T1000 (cell line): Measurements from ENCODE around the gene MAN1A2.
"Not testable (repeated sequence)": the region's sequence is repeated elsewhere in the genome, so short reads cannot be mapped to it uniquely, and the experiment has no call there.

Source experiments
- DNase-seq: peaks from one replicate; lab custom pipeline; 2025; ENCODE audit warnings: mixed read lengths; lab: John Stamatoyannopoulos, UW

MAN1A2 gene

DNA sequence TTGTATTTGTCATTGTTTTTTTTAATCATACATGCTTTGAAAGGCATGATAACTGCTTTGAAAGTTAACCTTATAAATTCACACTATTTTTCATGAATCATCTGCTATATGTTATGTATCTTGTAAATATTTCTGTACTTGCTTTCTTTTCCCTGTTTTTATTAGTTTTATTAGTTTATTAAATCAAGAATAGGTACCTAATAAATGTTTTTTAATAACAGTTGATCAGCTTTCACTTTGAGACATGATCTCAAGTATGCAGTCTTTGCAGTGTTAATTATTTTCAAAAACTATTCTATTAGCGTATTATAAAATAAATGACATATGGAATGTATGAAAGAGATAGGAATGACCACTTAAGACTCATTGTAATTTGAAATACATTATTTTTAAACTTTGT is 127.8 kb downstream of the MAN1A2 start:
- no peak for DNase-seq

DNA sequence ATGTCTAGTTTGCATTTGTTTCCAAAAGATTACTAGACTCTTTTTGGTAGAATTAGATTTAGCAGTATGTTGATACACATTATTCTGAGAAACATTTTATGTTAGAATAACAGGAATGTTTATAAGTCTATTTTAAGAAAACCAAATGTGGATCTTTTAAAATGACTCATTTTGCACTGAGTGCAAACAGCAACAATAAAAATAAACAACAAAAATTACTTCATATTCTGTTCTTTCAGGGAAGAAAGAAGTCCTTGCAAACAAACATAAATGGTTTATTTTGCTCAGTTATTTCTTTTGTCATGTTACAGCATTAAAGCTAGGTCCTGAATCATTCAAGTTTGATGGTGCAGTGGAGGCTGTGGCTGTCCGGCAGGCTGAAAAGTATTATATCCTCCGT is 131.8 kb downstream of the MAN1A2 start:
- no peak for DNase-seq

DNA sequence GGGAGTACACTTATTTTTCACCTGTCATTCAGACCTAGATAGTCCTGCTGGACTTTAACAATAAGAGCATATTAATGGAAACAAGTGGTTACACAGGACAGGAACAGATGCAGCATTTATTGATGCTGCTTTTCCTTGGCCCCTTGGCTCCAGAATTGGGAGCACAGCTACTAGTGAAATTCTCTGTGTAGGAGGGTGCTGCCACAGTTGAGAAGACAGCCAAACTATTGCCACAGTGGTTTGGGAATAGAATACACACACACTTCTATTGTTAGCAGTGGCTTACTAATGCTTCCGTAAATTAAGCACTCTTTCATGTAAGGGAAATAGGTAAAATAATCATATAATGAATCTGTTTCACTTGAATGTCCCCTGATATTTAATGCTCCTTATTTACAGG is 133.3 kb downstream of the MAN1A2 start:
- DNase-seq = no peak

DNA sequence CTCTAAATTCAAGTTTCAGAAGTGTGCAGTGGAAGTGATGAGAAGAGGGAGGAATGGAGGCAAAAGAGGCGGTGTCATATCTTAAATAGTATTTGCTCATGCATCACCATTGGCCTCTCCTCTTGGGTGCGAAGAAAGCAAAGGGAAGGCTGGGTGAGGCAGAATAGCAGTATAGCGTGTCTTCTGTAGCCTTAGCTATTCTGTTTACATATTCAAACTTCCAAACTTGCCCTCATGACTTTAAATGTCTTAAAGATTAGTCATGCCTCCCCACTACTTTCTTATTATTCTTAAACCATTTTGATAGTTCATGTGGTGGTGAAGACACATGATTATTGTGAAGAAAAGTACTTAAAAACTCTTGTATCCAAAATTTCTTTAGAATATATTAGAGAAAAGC is 134.0 kb downstream of the MAN1A2 start:
- no peak for DNase-seq

DNA sequence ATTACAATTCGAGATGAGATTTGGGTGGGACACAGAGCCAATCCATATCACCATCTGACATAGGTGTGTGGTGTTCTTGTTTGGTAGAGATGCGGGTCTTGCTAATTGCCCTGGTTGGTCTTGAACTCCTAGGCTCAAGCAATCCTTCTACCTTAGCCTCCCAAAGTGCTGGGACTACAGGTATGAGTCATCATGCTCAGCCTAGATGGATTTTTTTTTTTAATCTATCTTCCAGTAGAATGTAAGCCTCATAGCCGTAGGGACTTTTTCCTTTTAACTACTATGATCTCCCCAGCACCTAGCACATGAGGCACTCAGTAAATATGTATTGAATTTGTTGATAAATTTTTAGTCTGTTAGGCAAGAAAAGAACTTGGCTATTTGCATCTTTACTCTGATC is 144.0 kb downstream of the MAN1A2 start:
- DNase-seq = no peak

DNA sequence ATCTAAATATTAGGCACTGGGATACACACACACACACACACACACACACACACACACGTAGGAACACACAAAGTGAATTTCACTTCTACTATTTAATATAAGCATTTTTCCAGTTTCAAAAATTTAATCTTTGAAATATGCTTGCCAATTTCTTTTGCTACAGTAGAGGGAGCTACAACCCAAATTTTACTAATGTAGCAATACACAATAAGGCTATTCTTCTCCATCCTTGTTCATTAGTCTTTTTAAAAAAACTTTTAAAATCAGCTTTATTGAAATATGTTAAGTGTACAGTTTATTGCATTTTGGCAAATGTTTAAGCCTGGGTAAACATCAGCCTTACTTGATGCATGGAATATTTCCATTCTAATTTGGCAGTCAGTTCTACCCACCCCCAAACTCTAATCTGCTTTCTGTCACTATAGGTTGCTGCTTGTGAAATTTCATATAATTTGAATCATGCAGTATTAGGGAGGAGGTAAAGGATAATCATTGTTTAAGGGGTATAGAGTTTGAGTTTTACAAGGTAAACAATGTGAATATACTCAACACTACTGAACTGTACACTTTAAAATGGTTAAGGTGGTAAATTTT is 145.6 kb downstream of the MAN1A2 start:
- no peak for DNase-seq

DNA sequence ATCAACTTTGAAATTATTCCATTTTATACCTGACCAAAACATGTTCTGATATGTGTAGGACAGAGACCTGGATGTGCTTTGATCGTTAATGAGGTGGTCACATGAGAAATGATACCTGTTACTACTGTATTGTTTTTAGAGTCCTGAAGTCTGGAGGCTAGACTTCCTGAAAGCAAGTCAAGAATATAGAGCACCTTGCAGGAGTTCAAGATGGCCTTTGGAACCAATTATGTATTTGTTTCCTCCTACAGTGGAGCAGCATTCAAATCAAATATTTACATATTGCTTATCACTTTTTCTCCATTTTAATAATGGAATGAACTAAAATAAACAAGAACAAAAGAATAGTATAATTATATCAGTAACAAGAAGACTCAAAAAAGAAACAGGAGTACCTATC is 155.9 kb downstream of the MAN1A2 start:
- DNase-seq = no peak

DNA sequence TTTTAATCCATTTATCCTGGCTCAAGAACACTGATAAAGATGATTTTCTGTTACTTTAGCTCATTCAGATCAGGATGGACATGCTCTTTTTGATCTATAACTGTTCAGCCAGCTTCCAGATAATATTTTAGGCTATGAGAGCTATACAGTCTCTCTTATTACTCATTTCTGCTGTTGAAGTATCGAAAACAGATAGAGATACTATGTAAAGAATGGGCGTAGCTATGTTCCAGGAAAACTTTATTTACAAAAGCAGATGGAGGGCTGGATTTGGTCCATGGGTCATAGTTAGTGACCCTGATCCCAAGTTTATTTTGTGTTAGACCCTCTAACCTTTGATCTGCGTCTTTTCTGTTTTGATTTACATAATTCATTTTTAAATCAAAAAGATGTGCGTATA is 159.8 kb downstream of the MAN1A2 start:
- no peak for DNase-seq

DNA sequence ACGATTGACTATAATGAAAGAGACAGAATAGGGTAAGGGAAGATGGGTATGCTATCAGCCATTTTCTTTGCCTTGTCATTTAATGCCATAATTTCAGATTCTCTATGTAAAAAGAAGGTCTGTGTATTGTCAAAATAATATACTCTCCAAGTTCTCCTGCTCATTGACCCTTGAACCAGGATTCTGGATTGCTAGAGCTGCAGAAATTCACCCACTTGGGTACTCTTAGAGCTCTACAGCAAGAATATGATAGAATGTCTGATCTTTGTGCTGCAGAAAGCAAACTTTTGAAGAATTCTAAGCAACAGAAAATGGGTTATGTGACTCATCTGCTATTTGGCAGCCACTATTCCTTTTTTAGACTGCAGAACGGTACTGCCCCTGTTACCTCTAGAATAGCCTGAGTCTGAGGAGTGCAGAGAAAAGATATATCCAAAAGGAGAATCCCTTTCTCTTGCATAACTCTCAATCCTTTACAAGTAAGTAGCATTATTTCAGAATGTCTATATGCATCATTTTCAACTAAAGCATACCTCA is 160.4 kb downstream of the MAN1A2 start:
- no peak for DNase-seq

DNA sequence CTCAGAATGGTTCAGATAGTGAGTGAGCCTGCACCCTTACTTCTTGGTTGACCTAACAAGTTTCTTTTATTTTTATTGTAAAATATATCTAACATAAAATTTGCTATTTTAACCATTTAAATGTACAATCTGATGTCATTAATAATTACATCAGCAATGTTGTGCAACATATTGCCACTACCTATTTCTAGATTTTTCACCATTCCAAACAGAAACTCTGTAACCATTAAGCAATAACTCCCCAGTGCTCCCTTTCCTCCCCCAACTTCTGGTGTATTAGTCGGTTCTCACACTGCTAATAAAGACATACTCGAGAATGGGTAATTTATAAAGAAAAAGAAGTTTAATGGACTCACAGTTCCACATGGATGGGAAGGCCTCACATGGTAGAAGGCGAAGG is 162.4 kb downstream of the MAN1A2 start:
- DNase-seq = no peak

DNA sequence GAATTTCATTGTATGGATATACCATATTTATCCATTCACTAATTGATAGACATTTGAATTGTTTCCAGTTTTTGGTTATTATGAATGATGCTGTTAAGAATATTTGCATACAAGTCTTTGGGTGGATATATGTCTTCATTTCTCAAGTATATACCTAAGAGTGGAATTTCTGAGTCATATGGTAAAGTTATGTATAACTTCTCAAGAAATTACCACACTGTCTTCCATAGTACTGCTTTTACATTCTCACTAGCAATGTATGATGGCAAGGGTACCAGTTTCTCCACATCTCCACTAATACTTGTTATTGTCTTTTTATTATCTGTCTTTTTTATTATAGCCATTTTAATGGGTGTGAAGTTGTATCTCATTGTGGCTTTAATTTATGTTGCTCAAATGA is 164.0 kb downstream of the MAN1A2 start:
- no peak for DNase-seq

DNA sequence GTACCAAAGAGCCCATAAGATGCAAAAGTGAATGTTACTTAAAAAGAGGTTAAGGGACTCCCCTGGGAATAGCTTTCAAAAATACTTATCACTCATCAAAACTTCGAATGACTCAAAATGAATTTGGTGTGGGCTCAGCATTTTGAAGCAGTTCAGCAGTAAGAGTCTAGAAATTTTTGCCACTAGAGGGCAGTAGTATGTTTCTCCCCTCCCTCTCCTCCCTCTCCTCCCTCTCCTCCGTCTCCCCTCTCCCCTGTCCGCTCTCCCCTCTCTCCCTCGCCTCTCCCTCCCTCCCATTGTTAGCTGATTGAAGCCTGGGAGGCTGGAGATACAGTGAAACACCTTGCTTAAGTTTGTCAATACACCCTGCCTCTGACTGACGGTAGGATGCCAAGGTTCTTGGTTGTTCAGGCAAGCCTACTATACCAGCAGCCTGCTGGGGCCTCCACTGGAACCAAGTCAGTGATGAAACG is 167.8 kb downstream of the MAN1A2 start:
- no peak for DNase-seq

DNA sequence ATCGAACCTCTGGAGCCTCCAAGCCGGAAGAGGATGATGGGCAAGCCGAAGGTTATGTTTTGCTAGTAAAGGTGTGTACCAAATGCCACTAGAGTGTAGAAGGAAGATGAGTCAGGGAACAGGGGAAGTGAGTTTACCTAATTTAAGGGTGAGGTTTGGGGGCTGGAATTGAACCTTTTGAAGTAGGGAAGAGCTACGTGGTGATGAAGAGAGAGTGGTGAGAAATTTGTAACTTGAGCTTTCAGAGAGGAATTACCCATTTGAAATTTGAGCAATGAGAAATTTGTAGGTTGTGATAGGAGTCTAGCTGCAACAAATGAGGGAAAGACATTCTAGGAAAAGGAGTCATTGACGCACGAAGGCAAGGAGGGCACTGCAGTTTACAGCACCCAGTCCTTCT is 168.6 kb downstream of the MAN1A2 start:
- no peak for DNase-seq

DNA sequence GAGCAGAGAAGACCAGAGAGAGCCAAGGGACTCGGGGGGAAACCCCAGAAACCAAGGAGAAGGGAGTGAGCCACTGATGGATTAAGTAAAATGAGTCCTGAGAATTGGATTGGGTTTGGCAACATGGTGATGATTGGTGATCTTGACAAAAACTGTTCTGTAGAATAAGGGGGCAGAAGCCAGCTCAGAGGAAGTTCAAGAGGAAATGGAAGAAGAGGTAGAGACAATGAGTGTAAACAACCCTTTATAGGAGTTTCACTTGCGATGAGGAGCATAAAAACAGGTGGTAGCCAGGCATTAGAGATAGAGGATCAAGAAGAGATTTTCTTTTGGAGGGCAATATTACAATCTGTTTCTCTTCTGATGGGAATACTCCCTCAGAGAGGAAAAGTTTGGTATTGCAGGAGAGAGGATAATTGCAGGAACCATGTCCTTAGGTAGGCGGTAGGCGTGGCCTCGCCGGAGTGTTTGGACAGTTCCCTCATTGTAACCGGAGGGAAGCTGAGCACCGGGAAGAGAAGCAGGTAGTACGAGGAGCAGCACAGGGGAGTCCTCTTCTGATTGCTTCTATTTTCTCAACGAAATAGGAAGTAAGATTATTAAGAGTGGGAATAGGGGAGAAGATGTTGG is 170.2 kb downstream of the MAN1A2 start:
- DNase-seq = no peak

DNA sequence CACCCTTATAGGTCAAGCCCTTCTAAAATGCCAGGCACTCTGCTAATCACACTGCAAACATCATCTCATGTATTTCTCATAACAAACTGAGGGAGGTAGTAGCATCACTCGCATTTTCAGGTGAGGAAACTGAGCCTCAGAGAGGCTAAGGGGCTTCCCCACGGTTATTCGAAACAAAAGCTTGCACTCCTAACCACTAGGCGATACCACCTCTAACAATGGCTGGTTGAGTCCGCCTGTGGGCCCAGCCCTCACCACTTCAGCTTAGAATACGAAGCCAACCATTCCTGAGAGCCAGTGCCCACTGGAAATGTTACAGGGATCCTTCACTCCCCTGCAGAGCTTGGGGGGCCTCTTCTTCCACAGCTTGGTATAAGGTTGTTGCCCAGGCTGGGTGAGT is 173.3 kb downstream of the MAN1A2 start:
- DNase-seq = no peak

DNA sequence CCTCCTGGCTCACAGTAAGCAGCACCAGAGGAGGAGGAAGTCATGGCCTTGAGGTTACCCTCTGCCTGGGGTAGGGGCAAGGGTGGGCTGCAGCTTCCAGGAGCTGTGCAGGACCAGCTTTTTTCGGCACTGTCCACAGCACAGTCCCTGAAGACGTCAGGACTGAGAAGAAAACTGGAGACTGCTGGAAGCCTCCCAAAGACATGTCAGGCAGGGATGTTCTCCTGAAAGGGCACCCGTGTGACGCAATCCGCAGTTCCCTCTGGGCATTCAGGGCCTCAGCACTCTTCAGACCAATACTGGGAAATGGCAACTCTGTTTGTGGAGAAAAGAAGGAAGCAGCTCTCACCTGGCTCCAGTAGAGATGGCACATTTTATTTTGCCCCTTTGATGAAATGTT is 173.8 kb downstream of the MAN1A2 start:
- DNase-seq = no peak

DNA sequence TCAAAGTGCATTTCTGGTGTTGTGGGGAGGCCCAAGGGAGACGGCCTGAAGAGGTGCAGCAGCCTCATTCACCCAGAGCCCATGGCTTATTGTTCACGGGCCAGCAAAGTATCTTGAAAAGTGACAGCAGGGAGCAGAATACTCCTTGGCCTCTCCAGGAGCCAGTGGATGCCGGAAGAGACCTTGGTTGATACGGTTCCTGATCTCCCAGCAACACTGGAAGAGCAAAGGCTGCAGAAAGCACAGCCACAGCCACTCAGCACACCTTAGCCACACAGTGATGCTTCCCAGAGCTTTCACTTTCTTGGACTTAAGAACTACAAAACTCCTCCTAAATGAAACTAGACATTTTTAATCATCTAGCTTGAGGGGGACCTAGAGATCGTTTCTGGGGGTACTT is 174.3 kb downstream of the MAN1A2 start:
- DNase-seq = no peak

DNA sequence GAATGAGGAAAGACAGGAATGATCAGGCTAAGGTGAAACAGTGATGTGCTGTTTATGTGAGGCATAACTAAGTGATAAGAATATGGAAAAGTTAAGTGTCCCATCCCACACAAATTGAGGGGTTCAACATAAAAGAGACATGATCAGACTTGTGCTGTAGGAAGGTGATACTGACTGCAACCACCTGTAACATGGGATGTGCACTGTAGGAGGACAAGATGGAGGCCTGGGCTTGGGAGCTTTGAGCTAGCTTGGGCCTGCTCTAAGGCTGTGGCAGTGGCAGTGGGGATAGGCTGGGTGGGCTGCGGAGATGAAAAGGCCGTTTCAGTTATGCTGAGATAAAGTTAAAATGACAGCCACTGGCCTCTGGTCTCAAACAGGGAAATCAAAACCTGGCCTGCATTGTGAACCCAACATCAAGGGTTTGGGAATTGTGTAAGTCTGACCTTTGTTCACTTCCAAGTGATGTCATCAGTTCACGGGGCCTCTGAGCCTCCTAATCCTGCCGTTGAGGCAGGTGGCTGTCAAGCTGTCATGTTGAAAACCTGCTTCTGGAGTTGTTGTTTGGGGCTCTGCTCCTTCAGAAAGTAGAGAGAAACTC is 177.4 kb downstream of the MAN1A2 start:
- no peak for DNase-seq

DNA sequence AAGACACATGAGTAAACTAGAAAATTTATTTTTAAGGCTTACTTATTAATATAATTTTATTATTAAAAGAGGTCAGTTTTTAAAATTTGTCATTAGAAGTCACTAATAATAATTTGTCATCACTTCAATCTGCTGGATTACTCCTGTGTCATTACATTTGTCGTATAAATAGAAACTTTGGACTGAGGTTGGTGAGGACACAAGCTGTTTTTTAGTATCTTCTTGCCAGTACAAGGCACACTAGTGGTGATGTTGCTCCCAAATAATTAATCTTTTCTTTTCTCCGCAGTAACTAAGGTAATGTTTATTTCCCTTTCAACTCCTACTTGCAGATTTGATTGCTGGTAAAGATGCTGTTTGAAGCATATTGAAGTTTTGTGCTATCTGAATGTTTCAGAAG is 179.2 kb downstream of the MAN1A2 start:
- no peak for DNase-seq

DNA sequence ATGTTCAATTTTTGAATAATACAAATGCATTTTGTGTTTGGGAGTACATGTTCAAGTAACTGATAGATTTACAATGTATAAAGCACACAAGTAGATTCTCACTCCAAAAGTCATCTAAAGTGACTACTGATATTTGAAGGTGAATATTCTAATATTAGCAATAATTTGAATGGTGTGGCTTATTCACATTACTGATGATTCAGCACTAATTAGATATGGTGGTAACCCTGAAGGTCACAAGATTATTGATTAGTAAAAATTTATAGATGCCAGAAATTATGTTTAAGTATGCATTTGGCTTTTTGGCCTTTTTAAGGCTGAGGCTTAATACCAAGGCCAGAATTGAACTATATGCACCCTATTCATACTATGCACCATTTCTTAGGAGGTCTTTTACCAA is 186.2 kb downstream of the MAN1A2 start:
- no peak for DNase-seq

DNA sequence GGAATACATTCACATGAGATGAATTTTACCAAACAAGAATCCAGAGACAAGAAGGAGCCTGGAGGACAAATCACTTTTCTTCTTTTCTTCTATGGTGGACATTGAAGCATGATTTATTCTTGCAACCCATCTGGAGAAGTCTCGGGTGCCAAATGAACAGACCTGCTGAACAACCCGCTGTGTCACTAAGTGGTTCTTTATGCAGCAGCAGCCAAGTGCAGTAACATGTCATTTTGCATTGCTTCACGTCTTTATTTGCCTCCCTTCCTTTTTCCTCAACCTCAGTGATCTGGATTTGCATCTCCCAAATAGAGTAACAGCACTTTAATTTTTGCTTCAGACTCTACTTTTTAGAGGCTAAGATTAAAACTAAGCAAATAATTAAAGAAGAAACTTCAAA is 188.6 kb downstream of the MAN1A2 start:
- no peak for DNase-seq

DNA sequence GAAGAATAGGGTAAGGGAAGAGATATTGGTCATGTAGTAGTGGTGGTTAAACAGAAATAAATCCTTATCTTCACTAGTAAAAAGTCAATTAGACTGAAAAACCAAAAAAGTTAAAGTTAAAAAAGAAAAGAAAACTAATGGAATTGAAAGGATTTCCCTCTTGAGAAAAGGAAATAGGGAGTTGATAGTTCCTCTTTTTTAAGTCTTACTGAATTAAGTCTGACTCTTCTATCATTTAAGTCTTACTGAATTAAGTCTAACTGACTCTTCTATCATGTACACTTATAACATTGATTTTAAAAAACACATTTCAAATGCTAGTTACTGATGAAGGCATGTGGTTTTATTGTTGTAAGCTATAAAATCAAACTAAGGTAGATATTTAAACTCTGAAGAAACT is 189.1 kb downstream of the MAN1A2 start:
- no peak for DNase-seq

DNA sequence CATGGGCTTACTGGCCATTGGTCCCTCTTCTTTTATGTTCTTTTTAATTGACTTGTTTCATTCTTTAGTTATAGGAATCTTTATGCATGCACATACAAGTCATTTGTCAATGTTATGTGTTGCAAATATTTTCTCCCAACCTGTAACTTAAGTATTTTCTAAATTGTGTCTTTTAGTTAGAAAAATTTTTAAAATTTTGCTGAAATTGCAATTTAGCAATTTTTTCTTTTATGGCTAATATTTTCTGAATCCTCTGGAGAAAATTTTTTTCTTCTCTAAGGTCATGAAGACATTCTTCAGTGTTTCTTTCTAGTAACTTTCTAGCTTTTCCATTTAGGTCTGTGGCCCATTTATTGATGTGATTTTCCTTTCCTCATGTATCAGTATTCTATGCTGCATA is 189.7 kb downstream of the MAN1A2 start:
- no peak for DNase-seq

DNA sequence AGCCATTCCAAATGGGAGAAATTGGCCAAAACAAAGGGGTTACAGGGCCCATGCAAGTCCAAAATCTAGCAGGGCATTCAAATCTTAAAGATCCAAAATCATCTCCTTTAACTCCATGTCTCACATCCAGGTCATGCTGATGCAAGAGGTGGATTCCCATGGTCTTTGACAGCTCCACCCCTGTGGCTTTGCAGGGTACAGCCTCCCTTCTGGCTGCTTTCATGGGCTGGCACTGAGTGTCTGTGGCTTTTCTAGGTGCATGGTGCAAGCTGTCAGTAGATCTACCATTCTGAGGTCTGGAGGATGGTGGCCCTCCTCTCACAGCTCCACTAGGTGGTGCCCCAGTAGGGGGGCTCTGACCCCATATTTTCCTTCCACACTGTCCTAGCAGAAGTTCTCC is 191.2 kb downstream of the MAN1A2 start:
- DNase-seq = not testable (repeated sequence)
